Measurements from ENCODE around the gene MRM2.

MRM2 gene

DNA sequence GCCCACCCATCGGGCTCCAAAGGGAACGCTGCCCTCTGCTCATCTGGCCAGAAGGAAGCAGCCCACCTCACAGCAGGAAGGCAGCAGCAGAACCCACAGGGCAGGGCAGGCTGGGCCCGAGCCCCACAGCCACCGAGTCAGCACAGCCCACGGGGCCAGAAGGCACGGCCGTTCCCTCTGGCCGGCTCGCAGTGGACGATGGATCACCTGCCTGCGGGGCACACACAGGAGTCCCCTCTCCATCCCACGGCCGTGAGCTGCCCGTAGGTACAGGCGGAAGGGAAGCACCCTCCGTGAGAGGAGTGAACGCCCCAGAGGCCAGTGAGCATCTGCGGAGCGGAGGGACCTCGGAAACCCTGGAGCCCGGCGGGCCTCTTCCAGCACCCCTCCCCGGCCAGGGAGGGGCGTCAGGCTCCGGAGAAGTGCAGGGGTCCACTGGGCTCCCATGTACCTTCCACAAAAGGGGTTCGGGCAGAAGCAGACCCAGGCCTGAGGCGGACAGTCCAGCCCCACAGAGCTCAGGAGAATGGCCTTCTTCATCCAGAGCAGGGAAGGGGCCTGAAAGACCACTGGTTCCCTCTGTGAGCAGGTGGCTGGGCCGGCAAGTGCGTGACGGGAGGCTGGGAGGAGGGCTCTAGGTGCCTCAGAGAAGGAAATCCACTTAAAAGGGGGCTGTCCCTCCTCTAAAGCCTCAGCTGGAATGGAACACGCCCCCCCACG is 11.7 kb upstream of the MRM2 start:
- no peak for TF ChIP-seq ZFX (IDR thresholded peaks at IDR 0.05; ENCODE audit: borderline replicate concordance)
- TF ChIP-seq, protein P1, sequence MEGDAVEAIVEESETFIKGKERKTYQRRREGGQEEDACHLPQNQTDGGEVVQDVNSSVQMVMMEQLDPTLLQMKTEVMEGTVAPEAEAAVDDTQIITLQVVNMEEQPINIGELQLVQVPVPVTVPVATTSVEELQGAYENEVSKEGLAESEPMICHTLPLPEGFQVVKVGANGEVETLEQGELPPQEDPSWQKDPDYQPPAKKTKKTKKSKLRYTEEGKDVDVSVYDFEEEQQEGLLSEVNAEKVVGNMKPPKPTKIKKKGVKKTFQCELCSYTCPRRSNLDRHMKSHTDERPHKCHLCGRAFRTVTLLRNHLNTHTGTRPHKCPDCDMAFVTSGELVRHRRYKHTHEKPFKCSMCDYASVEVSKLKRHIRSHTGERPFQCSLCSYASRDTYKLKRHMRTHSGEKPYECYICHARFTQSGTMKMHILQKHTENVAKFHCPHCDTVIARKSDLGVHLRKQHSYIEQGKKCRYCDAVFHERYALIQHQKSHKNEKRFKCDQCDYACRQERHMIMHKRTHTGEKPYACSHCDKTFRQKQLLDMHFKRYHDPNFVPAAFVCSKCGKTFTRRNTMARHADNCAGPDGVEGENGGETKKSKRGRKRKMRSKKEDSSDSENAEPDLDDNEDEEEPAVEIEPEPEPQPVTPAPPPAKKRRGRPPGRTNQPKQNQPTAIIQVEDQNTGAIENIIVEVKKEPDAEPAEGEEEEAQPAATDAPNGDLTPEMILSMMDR (IDR thresholded peaks at IDR 0.05), result no peak
- H3K27ac ChIP-seq, result no peak overlapping the region

GRCh38 chr7:2253021-2253420 is 11.0 kb upstream of the MRM2 start:
- H3K27ac ChIP-seq, result no peak overlapping the region

GRCh38 chr7:2251841-2252771 is 10.1 kb upstream of the MRM2 start:
- H3K27ac ChIP-seq, result no peak overlapping the region
- no peak for TF ChIP-seq ZFX (IDR thresholded peaks at IDR 0.05; ENCODE audit: borderline replicate concordance)
- TF ChIP-seq, protein P1 (IDR thresholded peaks at IDR 0.05), result no peak

More at GRCh38 chr7:2253021-2253420, 11.0 kb upstream of the MRM2 start:
- no peak for TF ChIP-seq ZFX (IDR thresholded peaks at IDR 0.05; ENCODE audit: borderline replicate concordance)
- TF ChIP-seq, protein P1 (IDR thresholded peaks at IDR 0.05), result no peak

DNA sequence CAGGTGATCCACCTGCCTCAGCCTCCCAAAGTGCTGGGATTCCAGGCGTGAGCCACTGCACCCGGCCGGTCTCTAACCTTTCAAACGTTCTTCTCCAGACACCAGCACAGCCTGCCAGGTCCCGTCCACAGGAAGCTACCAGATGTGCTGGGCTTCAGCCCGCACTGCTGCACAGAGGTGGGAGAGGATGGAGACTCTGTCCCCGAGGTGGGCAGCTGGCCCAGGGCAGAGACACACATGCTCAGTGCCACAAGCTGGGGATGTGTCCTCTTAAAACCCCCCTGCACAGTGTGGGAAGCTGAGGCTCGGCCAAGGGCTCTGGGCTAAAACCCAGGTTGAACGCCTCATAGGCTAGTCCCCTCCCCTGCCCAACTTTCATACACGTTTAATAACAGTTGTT is 9.4 kb upstream of the MRM2 start:
- no peak for TF ChIP-seq ZFX (IDR thresholded peaks at IDR 0.05; ENCODE audit: borderline replicate concordance)
- H3K27ac ChIP-seq, result no peak overlapping the region

DNA sequence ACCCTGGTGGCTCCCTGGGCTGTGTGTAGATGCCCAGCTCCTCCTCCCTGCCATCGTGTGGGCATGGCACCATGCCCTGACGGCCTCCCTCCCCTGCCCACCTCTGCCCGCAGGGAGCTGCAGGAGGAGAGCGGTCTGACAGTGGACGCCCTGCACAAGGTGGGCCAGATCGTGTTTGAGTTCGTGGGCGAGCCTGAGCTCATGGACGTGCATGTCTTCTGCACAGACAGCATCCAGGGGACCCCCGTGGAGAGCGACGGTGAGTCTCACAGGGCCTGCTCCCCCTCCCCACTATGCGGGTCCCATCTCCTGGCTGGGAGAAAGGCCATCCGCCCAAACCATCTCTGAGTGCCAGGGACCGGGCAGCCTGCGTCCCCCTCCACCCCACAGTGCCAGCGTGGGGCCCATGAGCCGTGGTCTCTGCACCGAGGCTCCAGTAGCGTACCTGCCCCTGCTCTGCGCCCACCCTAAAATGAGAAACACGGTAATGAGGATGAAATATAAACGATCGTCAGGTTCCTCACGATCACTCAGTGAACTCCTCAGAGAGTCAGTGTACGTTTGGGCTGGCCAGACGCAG is 7.8 kb upstream of the MRM2 start:
- H3K27ac ChIP-seq, result no peak overlapping the region
- TF ChIP-seq, protein P1 (IDR thresholded peaks at IDR 0.05), result no peak
- TF ChIP-seq ZFX (IDR thresholded peaks at IDR 0.05; ENCODE audit: borderline replicate concordance), result no peak

GRCh38 chr7:2248984-2249694 is 7.1 kb upstream of the MRM2 start:
- H3K27ac ChIP-seq, result no peak overlapping the region
- TF ChIP-seq, protein P1 (IDR thresholded peaks at IDR 0.05), result no peak
